ENCODE data around the gene BICDL1. TPM values are rescaled to one million over a fixed set of nuclear protein-coding genes. Genes with fewer than 3 reads are reported as not detected.

The BICDL1 gene
- total and polyA plus RNA-seq, 2 donors (not counting 3 experiments of a cell fraction or from before 2014, with no cell fraction given): 0.19 TPM; not detected in 1

DNA sequence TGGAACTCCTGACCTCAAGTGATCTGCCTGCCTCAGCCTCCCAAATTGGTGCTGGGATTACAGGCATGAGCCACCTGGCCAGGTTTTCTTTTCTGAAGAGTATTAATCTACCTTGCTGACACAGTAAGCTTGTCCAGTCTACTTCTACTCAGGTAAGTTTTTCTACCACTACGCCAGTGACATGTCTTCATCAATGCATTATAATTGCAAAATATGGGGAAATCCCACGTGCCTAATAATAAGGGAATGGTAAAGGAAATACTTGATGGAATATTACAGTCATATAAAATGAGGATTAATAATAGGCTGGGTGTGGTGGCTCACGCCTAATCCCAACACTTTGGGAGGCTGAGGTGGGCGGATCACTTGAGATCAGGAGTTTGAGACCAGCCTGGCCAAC lies 65.3 kb downstream of the BICDL1 start:
- H3K36me3 ChIP-seq (ENCODE audit: control insufficient read depth in 2 of 2, extremely low read depth in 1 of 2, insufficient read depth in 2 of 2, low read length in 2 of 2): no peaks in the 10 kb centered on the region
- no peak overlapping the region for H3K4me3 ChIP-seq (replicated peaks in 1 of 3; ENCODE audit: insufficient read depth in 1 of 3, low read depth in 1 of 3, low read length in 3 of 3)
- no peaks in the 10 kb centered on the region for H3K9me1 ChIP-seq (replicated peaks; ENCODE audit: control insufficient read depth, extremely low read depth, insufficient read depth, low read length)
- no peaks in the 10 kb centered on the region for H3K79me2 ChIP-seq (ENCODE audit: control insufficient read depth, insufficient read depth, low read length)
- CTCF ChIA-PET: no interaction called here
- no peak overlapping the region for H3K9ac ChIP-seq (replicated peaks; ENCODE audit: extremely low read depth, insufficient read depth, low read length)
- intact Hi-C loops (cut with micrococcal nuclease) (no loop called here), dilution Hi-C loops (cut with MboI; ENCODE audit: extremely low pct_ligation_motif_present, low sequenced_read_pairs) (no loop called here)
- TF ChIP-seq EZH2 (IDR thresholded peaks at IDR 0.05; ENCODE audit: borderline replicate concordance, low read depth, low read length, severe bottlenecking) (no peak), POLR2A (IDR thresholded peaks at IDR 0.05; ENCODE audit: low read depth, low read length) (no peak), JUN (IDR thresholded peaks at IDR 0.05; ENCODE audit: borderline replicate concordance, insufficient read depth, insufficient read length, low read depth) (no peak), FOS (IDR thresholded peaks at IDR 0.05; ENCODE audit: borderline replicate concordance, insufficient read depth, low read length) (no peak), MYC (IDR thresholded peaks at IDR 0.05; ENCODE audit: low read depth, low read length) (no peak), GATA2 (IDR thresholded peaks at IDR 0.05; ENCODE audit: insufficient read depth, insufficient read length, low read depth, low read length) (no peak)
- TF ChIP-seq, protein P1, sequence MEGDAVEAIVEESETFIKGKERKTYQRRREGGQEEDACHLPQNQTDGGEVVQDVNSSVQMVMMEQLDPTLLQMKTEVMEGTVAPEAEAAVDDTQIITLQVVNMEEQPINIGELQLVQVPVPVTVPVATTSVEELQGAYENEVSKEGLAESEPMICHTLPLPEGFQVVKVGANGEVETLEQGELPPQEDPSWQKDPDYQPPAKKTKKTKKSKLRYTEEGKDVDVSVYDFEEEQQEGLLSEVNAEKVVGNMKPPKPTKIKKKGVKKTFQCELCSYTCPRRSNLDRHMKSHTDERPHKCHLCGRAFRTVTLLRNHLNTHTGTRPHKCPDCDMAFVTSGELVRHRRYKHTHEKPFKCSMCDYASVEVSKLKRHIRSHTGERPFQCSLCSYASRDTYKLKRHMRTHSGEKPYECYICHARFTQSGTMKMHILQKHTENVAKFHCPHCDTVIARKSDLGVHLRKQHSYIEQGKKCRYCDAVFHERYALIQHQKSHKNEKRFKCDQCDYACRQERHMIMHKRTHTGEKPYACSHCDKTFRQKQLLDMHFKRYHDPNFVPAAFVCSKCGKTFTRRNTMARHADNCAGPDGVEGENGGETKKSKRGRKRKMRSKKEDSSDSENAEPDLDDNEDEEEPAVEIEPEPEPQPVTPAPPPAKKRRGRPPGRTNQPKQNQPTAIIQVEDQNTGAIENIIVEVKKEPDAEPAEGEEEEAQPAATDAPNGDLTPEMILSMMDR (IDR thresholded peaks at IDR 0.05; ENCODE audit: extremely low read depth in 1 of 2, insufficient read depth in 1 of 2, low read depth in 1 of 2, low read length in 2 of 2): no peak
- no peak for DNase-seq (ENCODE audit: low read depth, low spot score)
- no peaks in the 10 kb centered on the region for H3K9me3 ChIP-seq (replicated peaks; ENCODE audit: control insufficient read depth, insufficient read depth, low read length)
- no peaks in the 10 kb centered on the region for H3K4me1 ChIP-seq (ENCODE audit: control insufficient read depth, extremely low read depth, insufficient read depth, low read length)
- no peak for FAIRE-seq
- H4K20me1 ChIP-seq (replicated peaks; ENCODE audit: control insufficient read depth, extremely low read depth, insufficient read depth, low read length): no peaks in the 10 kb centered on the region
- H3K4me2 ChIP-seq (ENCODE audit: insufficient read depth, low read length): no peak overlapping the region
- no peak overlapping the region for H3K27ac ChIP-seq (ENCODE audit: insufficient read depth, low read depth, low read length)
- POLR2A ChIA-PET: no interaction called here
- BruUV-seq (replicated peaks): no TSS peak
- no peak overlapping the region for H2AFZ ChIP-seq (ENCODE audit: low read depth, low read length)
- H3K27me3 ChIP-seq (ENCODE audit: control insufficient read depth in 2 of 2, insufficient read depth in 2 of 2, low read length in 2 of 2): peaks cover 0 to 4% of the 10 kb centered on the region in 2 experiments

Data from endothelial cell of umbilical vein (primary cell).